CD4-positive, alpha-beta T cell (primary cell): ENCODE results near the gene MRPL55. TPM values are rescaled to one million over a fixed set of nuclear protein-coding genes. Genes with fewer than 3 reads are reported as not detected.

Experiments used
- ATAC-seq: fragments of 200-7000 bp; cut with Tn5 transposase; one replicate; pipeline ENCODE4 v1.10.0; 2022; ENCODE audit warnings: mild to moderate bottlenecking; ENCODE audit not compliant: poor library complexity
- CTCF ChIA-PET: fragments of 350-600 bp; sonication (Branson Sonifier 250); formaldehyde crosslinking; loops from one replicate; lab custom pipeline; 2021; ENCODE audit warnings: antibody characterized with exemption, inconsistent platforms; lab: Charles Lee
- POLR2A ChIA-PET: fragments of 350-600 bp; sonication (Branson Sonifier 250); formaldehyde crosslinking; loops from one replicate; lab custom pipeline; 2021; ENCODE audit warnings: antibody characterized with exemption, inconsistent platforms; lab: Charles Lee
- DNase-seq, 14 experiments: peaks; one replicate each; pipeline ENCODE4 v3.0.0-alpha.2; 2013 to 2020; ENCODE audit warnings: mixed read lengths in 2 of 14
- H3K27ac ChIP-seq, 2 donors: one replicate each; pipeline versions ENCODE4 v1.5.1 to v1.7.0; 2013; ENCODE audit warnings: low read length in 2 of 2, low read depth in 1 of 2, mild to moderate bottlenecking in 1 of 2
- H3K27me3 ChIP-seq, 2 experiments: 1 replicate in 1 of 2; 2 replicates in 1 of 2; pipeline versions ENCODE4 v1.6.1 to v1.7.0; 2013; ENCODE audit warnings: low read length in 2 of 2, control low read depth in 1 of 2, mild to moderate bottlenecking in 1 of 2, moderate library complexity in 1 of 2; ENCODE audit not compliant: insufficient read depth in 2 of 2, control insufficient read depth in 1 of 2
- H3K36me3 ChIP-seq: one replicate; pipeline ENCODE4 v1.6.1; 2013; ENCODE audit warnings: low read length, control low read depth; ENCODE audit not compliant: insufficient read depth
- H3K4me1 ChIP-seq: one replicate; pipeline ENCODE4 v1.6.1; 2013; ENCODE audit warnings: low read length, control low read depth; ENCODE audit not compliant: insufficient read depth
- H3K4me3 ChIP-seq: one replicate; pipeline ENCODE4 v1.5.1; 2013; ENCODE audit warnings: mild to moderate bottlenecking, low read length, moderate library complexity
- H3K9me3 ChIP-seq, 2 experiments: 1 replicate in 1 of 2; 2 replicates in 1 of 2; pipeline versions ENCODE4 v1.6.1 to v1.7.0; 2013; ENCODE audit warnings: low read length in 2 of 2, mild to moderate bottlenecking in 2 of 2, control low read depth in 1 of 2, moderate library complexity in 1 of 2; ENCODE audit not compliant: control insufficient read depth in 1 of 2, insufficient read depth in 1 of 2
- H3K27ac Mint-ChIP-seq: one replicate; pipeline ENCODE4 v1.8.0; 2020; ENCODE audit warnings: mixed read lengths
- H3K27me3 Mint-ChIP-seq: one replicate; pipeline ENCODE4 v1.8.0; 2021; ENCODE audit warnings: mixed read lengths
- H3K36me3 Mint-ChIP-seq: one replicate; pipeline ENCODE4 v1.8.0; 2021; ENCODE audit warnings: low read depth, mixed read lengths
- H3K4me1 Mint-ChIP-seq: one replicate; pipeline ENCODE4 v1.8.0; 2021; ENCODE audit warnings: low read depth, mixed read lengths
- H3K4me3 Mint-ChIP-seq: one replicate; pipeline ENCODE4 v1.8.0; 2020; ENCODE audit warnings: mild to moderate bottlenecking, mixed read lengths
- H3K9me3 Mint-ChIP-seq: one replicate; pipeline ENCODE4 v1.8.0; 2020; ENCODE audit warnings: mixed read lengths
- intact Hi-C, 2 experiments: fragments of 100-400 bp; cut with DNase I in 1 of 2; cut with micrococcal nuclease in 1 of 2; formaldehyde crosslinking; loops; one replicate each; pipeline versions ENCODE4 v1.15.1 to v1.9.0; 2023 to 2025; cut with DNase I, micrococcal nuclease
- total RNA-seq, 174 experiments: library from RNA in 2 of 174; stranded (reverse) in 2 of 174; gene quantifications; one replicate each; pipeline ENCODE4 v1.2.3 and lab custom pipeline; 2021 to 2026
- TF ChIP-seq, protein P1 (sequence below): fragments of 200-600 bp; IDR thresholded peaks from one replicate; pipeline ENCODE4 v1.8.0; 2022; ENCODE audit warnings: antibody characterized with exemption, mild to moderate bottlenecking

Gene MRPL55
- total RNA-seq, 2 experiments from 2014 or later = 120 to 128 TPM

GRCh38 chr1:228076796-228077430, 32.2 kb downstream of the MRPL55 start:
- TF ChIP-seq, protein P1, sequence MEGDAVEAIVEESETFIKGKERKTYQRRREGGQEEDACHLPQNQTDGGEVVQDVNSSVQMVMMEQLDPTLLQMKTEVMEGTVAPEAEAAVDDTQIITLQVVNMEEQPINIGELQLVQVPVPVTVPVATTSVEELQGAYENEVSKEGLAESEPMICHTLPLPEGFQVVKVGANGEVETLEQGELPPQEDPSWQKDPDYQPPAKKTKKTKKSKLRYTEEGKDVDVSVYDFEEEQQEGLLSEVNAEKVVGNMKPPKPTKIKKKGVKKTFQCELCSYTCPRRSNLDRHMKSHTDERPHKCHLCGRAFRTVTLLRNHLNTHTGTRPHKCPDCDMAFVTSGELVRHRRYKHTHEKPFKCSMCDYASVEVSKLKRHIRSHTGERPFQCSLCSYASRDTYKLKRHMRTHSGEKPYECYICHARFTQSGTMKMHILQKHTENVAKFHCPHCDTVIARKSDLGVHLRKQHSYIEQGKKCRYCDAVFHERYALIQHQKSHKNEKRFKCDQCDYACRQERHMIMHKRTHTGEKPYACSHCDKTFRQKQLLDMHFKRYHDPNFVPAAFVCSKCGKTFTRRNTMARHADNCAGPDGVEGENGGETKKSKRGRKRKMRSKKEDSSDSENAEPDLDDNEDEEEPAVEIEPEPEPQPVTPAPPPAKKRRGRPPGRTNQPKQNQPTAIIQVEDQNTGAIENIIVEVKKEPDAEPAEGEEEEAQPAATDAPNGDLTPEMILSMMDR = no peak
- Histone ChIP-seq H3K36me3 (no peaks in the 10 kb centered on the region), H3K9me3 (no peaks in the 10 kb centered on the region), H3K27me3 (no peaks in the 10 kb centered on the region), H3K27ac (no peak overlapping the region), H3K4me3 (no peak overlapping the region), H3K4me1 (peaks cover 22% of the 10 kb centered on the region)
- no peaks in the 10 kb centered on the region for H3K27me3 Mint-ChIP-seq
- peaks cover 21% of the 10 kb centered on the region for H3K4me1 Mint-ChIP-seq
- H3K27ac Mint-ChIP-seq = no peak overlapping the region
- ChIA-PET POLR2A (interaction anchor here (0.7 kb wide), 1 partner anchor 16 kb away, joined by 3 read pairs; no protein-coding TSS in a partner anchor), CTCF (no interaction called here)
- no peak for DNase-seq
- no peak for ATAC-seq
- H3K36me3 Mint-ChIP-seq = no peaks in the 10 kb centered on the region
- intact Hi-C loops = no loop called here
- no peak overlapping the region for H3K4me3 Mint-ChIP-seq
- H3K9me3 Mint-ChIP-seq = no peaks in the 10 kb centered on the region

- ChIA-PET POLR2A (interaction anchor here (0.7 kb wide), 1 partner anchor 15 kb away, joined by 3 read pairs; no protein-coding TSS in a partner anchor), CTCF (no interaction called here)
- no peak overlapping the region for H3K4me3 Mint-ChIP-seq
- TF ChIP-seq, protein P1 = no peak
- H3K9me3 Mint-ChIP-seq = no peaks in the 10 kb centered on the region
- H3K4me3 ChIP-seq = no peak overlapping the region
- H3K27me3 ChIP-seq = no peaks in the 10 kb centered on the region
- intact Hi-C loops = no loop called here
- no peak for DNase-seq
- H3K27me3 Mint-ChIP-seq = no peaks in the 10 kb centered on the region
- no peak overlapping the region for H3K27ac ChIP-seq
- no peaks in the 10 kb centered on the region for H3K36me3 ChIP-seq
- H3K4me1 ChIP-seq = peaks cover 12% of the 10 kb centered on the region
- H3K4me1 Mint-ChIP-seq = peaks cover 16% of the 10 kb centered on the region
- H3K9me3 ChIP-seq = no peaks in the 10 kb centered on the region
- H3K27ac Mint-ChIP-seq = no peak overlapping the region
- H3K36me3 Mint-ChIP-seq = no peaks in the 10 kb centered on the region
- no peak for ATAC-seq
Observed at GRCh38 chr1:228075801-228076271, 33.3 kb downstream of the MRPL55 start.

DNA sequence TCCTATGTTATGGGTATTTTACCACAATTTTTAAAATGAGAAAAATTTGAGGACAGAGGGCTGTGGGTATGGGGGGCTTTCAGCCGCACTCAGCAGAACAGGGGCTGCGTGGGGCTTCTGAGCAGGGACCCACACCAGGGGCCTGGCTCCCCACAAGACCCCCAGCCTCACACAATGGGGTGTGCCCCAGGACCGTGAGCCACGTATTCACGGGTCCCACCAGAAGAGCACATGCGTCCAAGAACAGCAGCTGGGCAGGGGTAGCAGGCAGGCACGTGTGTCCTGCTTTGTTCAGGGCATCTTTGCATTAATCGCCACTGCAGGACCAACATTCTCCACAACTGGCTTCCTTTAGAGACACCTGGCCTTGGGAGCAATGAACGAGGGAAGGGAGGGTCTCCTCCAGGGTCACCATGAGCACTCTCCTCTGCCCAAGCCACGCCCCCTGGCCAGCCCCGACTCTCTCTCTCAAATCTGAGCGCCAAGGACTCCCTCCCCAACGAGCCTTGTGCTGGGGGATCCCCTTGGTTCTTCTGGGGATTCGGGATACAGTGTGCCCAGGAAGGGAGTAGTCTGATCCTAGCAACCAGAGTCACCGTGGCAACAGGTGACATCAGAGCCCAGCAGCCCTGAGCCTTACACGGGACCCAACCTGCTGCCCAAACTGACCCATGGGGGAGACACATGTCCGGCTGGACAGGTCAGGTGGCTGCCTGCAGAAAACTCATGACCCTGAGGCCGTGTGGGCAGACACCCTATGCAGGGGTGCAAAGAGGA, 34.0 kb downstream of the MRPL55 start:
- no peaks in the 10 kb centered on the region for H3K9me3 ChIP-seq
- Mint-ChIP-seq H3K27ac (no peak overlapping the region), H3K4me1 (peaks cover 16% of the 10 kb centered on the region)

More for the DNA sequence above, 34.0 kb downstream of the MRPL55 start:
- ChIA-PET CTCF (no interaction called here), POLR2A (no interaction called here)
- no peak overlapping the region for H3K4me3 Mint-ChIP-seq
- H3K27me3 ChIP-seq = peaks cover 0 to 2% of the 10 kb centered on the region in 2 experiments
- H3K27me3 Mint-ChIP-seq = no peaks in the 10 kb centered on the region
- H3K36me3 Mint-ChIP-seq = no peaks in the 10 kb centered on the region
- H3K4me1 ChIP-seq = peaks cover 7% of the 10 kb centered on the region
- no peaks in the 10 kb centered on the region for H3K9me3 Mint-ChIP-seq
- H3K27ac ChIP-seq = no peak overlapping the region
- intact Hi-C loops = no loop called here
- H3K36me3 ChIP-seq = no peaks in the 10 kb centered on the region
- no peak for ATAC-seq
- H3K4me3 ChIP-seq = no peak overlapping the region
- TF ChIP-seq, protein P1 = no peak
- DNase-seq = peak in 1 of 14 experiments; percentile 11
